Memory B cell (primary cell): Measurements from ENCODE around the gene TYROBP.
"Not testable (repeated sequence)": the region's sequence is repeated elsewhere in the genome, so short reads cannot be mapped to it uniquely, and the experiment has no call there.

Experiments
- ATAC-seq: fragments of 150-1000 bp; cut with Tn5 transposase; 2 replicates; pipeline ENCODE4 v1.10.0; 2021; ENCODE audit warnings: low read depth, mild to moderate bottlenecking, moderate library complexity
- DNase-seq, 2 donors: peaks; one replicate each; pipeline ENCODE4 v3.0.0; 2022; ENCODE audit warnings: low spot score in 2 of 2
- H3K27ac Mint-ChIP-seq: one replicate; pipeline ENCODE4 v1.8.0; 2022; ENCODE audit warnings: mild to moderate bottlenecking, moderate library complexity, mixed read lengths
- H3K27me3 Mint-ChIP-seq: one replicate; pipeline ENCODE4 v1.8.0; 2022; ENCODE audit warnings: mixed read lengths
- H3K36me3 Mint-ChIP-seq: one replicate; pipeline ENCODE4 v1.8.0; 2022; ENCODE audit warnings: mild to moderate bottlenecking, mixed read lengths
- H3K4me1 Mint-ChIP-seq: one replicate; pipeline ENCODE4 v1.8.0; 2022; ENCODE audit warnings: mixed read lengths
- H3K4me3 Mint-ChIP-seq: one replicate; pipeline ENCODE4 v1.8.0; 2022; ENCODE audit warnings: mild to moderate bottlenecking, moderate library complexity, mixed read lengths
- H3K9me3 Mint-ChIP-seq: one replicate; pipeline ENCODE4 v1.8.0; 2022; ENCODE audit warnings: mixed read lengths

The TYROBP gene

GRCh38 chr19:35885225-35885738 is 22.8 kb downstream of the TYROBP start:
- ATAC-seq (no peak), DNase-seq (no peak)
- H3K36me3 Mint-ChIP-seq, result peaks cover 30% of the 10 kb centered on the region
- peak overlapping the region; percentile 39 for H3K27ac Mint-ChIP-seq
- no peak overlapping the region for H3K4me3 Mint-ChIP-seq
- peaks cover 17% of the 10 kb centered on the region for H3K4me1 Mint-ChIP-seq
- no peaks in the 10 kb centered on the region for H3K9me3 Mint-ChIP-seq
- peaks cover under 1% of the 10 kb centered on the region for H3K27me3 Mint-ChIP-seq

GRCh38 chr19:35883882-35884281 is 24.2 kb downstream of the TYROBP start:
- H3K36me3 Mint-ChIP-seq, result peaks cover 21% of the 10 kb centered on the region
- DNase-seq (no peak), ATAC-seq (peak; percentile 9)
- H3K27ac Mint-ChIP-seq, result peak overlapping the region; percentile 47
- H3K4me1 Mint-ChIP-seq, result peaks cover 17% of the 10 kb centered on the region
- H3K9me3 Mint-ChIP-seq, result no peaks in the 10 kb centered on the region
- H3K4me3 Mint-ChIP-seq, result no peak overlapping the region
- H3K27me3 Mint-ChIP-seq, result peaks cover 8% of the 10 kb centered on the region

GRCh38 chr19:35882114-35882832 is 25.8 kb downstream of the TYROBP start:
- no peak overlapping the region for H3K4me3 Mint-ChIP-seq
- H3K36me3 Mint-ChIP-seq, result peaks cover 9% of the 10 kb centered on the region
- peaks cover 14% of the 10 kb centered on the region for H3K27me3 Mint-ChIP-seq
- H3K9me3 Mint-ChIP-seq, result no peaks in the 10 kb centered on the region
- ATAC-seq (peak; percentile 48), DNase-seq (peak in 1 of 2 donors; percentile 65)
- H3K4me1 Mint-ChIP-seq, result peaks cover 11% of the 10 kb centered on the region
- peak overlapping the region; percentile 49 for H3K27ac Mint-ChIP-seq

GRCh38 chr19:35879770-35880317 is 28.3 kb downstream of the TYROBP start:
- H3K4me1 Mint-ChIP-seq, result peaks cover 11% of the 10 kb centered on the region
- ATAC-seq (no peak), DNase-seq (no peak)
- H3K4me3 Mint-ChIP-seq, result no peak overlapping the region
- H3K9me3 Mint-ChIP-seq, result no peaks in the 10 kb centered on the region
- H3K27ac Mint-ChIP-seq, result no peak overlapping the region
- peaks cover 19% of the 10 kb centered on the region for H3K27me3 Mint-ChIP-seq
- H3K36me3 Mint-ChIP-seq, result peaks cover 2% of the 10 kb centered on the region

GRCh38 chr19:35879068-35879467 is 29.0 kb downstream of the TYROBP start:
- H3K27me3 Mint-ChIP-seq, result peaks cover 23% of the 10 kb centered on the region

GRCh38 chr19:35874392-35874930 is 33.6 kb downstream of the TYROBP start:
- no peak overlapping the region for H3K4me3 Mint-ChIP-seq
- peaks cover 7% of the 10 kb centered on the region for H3K4me1 Mint-ChIP-seq
- DNase-seq, result no peak
- H3K36me3 Mint-ChIP-seq, result peaks cover 5% of the 10 kb centered on the region
- ATAC-seq, result no peak
- no peak overlapping the region for H3K27ac Mint-ChIP-seq
- H3K9me3 Mint-ChIP-seq, result peaks cover 3% of the 10 kb centered on the region
- peaks cover 30% of the 10 kb centered on the region for H3K27me3 Mint-ChIP-seq

More at GRCh38 chr19:35879068-35879467, 29.0 kb downstream of the TYROBP start:
- ATAC-seq, result no peak
- no peak for DNase-seq
- H3K36me3 Mint-ChIP-seq, result peaks cover 2% of the 10 kb centered on the region
- H3K4me1 Mint-ChIP-seq, result peaks cover 10% of the 10 kb centered on the region
- no peak overlapping the region for H3K4me3 Mint-ChIP-seq
- no peaks in the 10 kb centered on the region for H3K9me3 Mint-ChIP-seq
- no peak overlapping the region for H3K27ac Mint-ChIP-seq

GRCh38 chr19:35872180-35872579 is 35.9 kb downstream of the TYROBP start:
- ATAC-seq (no peak), DNase-seq (no peak)
- H3K4me1 Mint-ChIP-seq, result peaks cover 16% of the 10 kb centered on the region
- peaks cover 7% of the 10 kb centered on the region for H3K36me3 Mint-ChIP-seq
- H3K27me3 Mint-ChIP-seq, result peaks cover 29% of the 10 kb centered on the region
- H3K4me3 Mint-ChIP-seq, result no peak overlapping the region
- H3K9me3 Mint-ChIP-seq, result peaks cover 3% of the 10 kb centered on the region
- no peak overlapping the region for H3K27ac Mint-ChIP-seq

- H3K27ac Mint-ChIP-seq, result no peak overlapping the region
- peaks cover 16% of the 10 kb centered on the region for H3K4me1 Mint-ChIP-seq
- H3K27me3 Mint-ChIP-seq, result peaks cover 31% of the 10 kb centered on the region
- H3K9me3 Mint-ChIP-seq, result peaks cover 3% of the 10 kb centered on the region
- H3K4me3 Mint-ChIP-seq, result no peak overlapping the region
- peaks cover 7% of the 10 kb centered on the region for H3K36me3 Mint-ChIP-seq
- DNase-seq (no peak), ATAC-seq (no peak)
Observed at GRCh38 chr19:35871611-35872010, 36.5 kb downstream of the TYROBP start.

GRCh38 chr19:35870798-35871197 is 37.3 kb downstream of the TYROBP start:
- H3K9me3 Mint-ChIP-seq, result peaks cover 3% of the 10 kb centered on the region
- peaks cover 6% of the 10 kb centered on the region for H3K36me3 Mint-ChIP-seq
- ATAC-seq (no peak), DNase-seq (no peak)
- peaks cover 32% of the 10 kb centered on the region for H3K27me3 Mint-ChIP-seq
- H3K4me1 Mint-ChIP-seq, result peaks cover 16% of the 10 kb centered on the region
- no peak overlapping the region for H3K4me3 Mint-ChIP-seq
- no peak overlapping the region for H3K27ac Mint-ChIP-seq

GRCh38 chr19:35870124-35870736 is 37.9 kb downstream of the TYROBP start:
- not testable (repeated sequence) for ATAC-seq, DNase-seq, H3K27ac Mint-ChIP-seq, H3K36me3 Mint-ChIP-seq, H3K9me3 Mint-ChIP-seq
- peak overlapping the region; percentile 81 for H3K4me3 Mint-ChIP-seq
- peaks cover 16% of the 10 kb centered on the region for H3K4me1 Mint-ChIP-seq
- H3K27me3 Mint-ChIP-seq, result peaks cover 38% of the 10 kb centered on the region

GRCh38 chr19:35869327-35870123 is 38.6 kb downstream of the TYROBP start:
- H3K4me1 Mint-ChIP-seq, result peaks cover 16% of the 10 kb centered on the region
- no peak overlapping the region for H3K27ac Mint-ChIP-seq
- peaks cover 3% of the 10 kb centered on the region for H3K9me3 Mint-ChIP-seq
- H3K27me3 Mint-ChIP-seq, result peaks cover 41% of the 10 kb centered on the region
- ATAC-seq (peak; percentile 81), DNase-seq (peak; percentile 59 to 64)
- peak overlapping the region; percentile 81 for H3K4me3 Mint-ChIP-seq
- H3K36me3 Mint-ChIP-seq, result peaks cover 6% of the 10 kb centered on the region

GRCh38 chr19:35868823-35869326 is 39.2 kb downstream of the TYROBP start:
- Mint-ChIP-seq H3K9me3 (peaks cover 3% of the 10 kb centered on the region), H3K27me3 (peaks cover 39% of the 10 kb centered on the region), H3K36me3 (peaks cover 6% of the 10 kb centered on the region), H3K27ac (no peak overlapping the region), H3K4me3 (peak overlapping the region; percentile 53), H3K4me1 (peaks cover 16% of the 10 kb centered on the region)
- ATAC-seq (no peak), DNase-seq (no peak)

GRCh38 chr19:35868172-35868822 is 39.8 kb downstream of the TYROBP start, which contains the start of gene APLP1:
Gene APLP1 (plus strand): TSS chr19:35868574. CDS start chr19:35868637, 63 bp downstream.
- peaks cover 6% of the 10 kb centered on the region for H3K36me3 Mint-ChIP-seq
- no peak within 1 kb of the TSS for H3K27ac Mint-ChIP-seq
- ATAC-seq (peak; percentile 68), DNase-seq (no peak)
- H3K9me3 Mint-ChIP-seq, result peaks cover 3% of the 10 kb centered on the region
- peak within 1 kb of the TSS; percentile 68 for H3K4me3 Mint-ChIP-seq
- peaks cover 36% of the 10 kb centered on the region for H3K27me3 Mint-ChIP-seq
- peaks cover 16% of the 10 kb centered on the region for H3K4me1 Mint-ChIP-seq
